Stomach (tissue), 4 donors: ENCODE measurements around the gene ZSWIM5.
"Not testable (repeated sequence)": the region's sequence is repeated elsewhere in the genome, so short reads cannot be mapped to it uniquely, and the experiment has no call there.

ENCODE experiments used
- EP300 ChIP-seq: sonication (generic); formaldehyde crosslinking; IDR thresholded peaks from one replicate; pipeline ENCODE4 v1.6.1; 2017; ENCODE audit warnings: antibody characterized with exemption
- TF ChIP-seq, protein P1 (sequence below), 7 experiments: fragments of 450-650 bp in 4 of 7; fragments of 200-600 bp in 3 of 7; sonication (generic) in 3 of 7; IDR thresholded peaks; one replicate each; pipeline ENCODE4 v1.5.1; 2016 to 2019; ENCODE audit warnings: antibody characterized with exemption in 7 of 7, control low read depth in 2 of 7, mild to moderate bottlenecking in 1 of 7

GRCh38 chr1:45115198-45115597 is 91.2 kb downstream of the ZSWIM5 start:
- not testable (repeated sequence) for TF ChIP-seq EP300
- TF ChIP-seq, protein P1, sequence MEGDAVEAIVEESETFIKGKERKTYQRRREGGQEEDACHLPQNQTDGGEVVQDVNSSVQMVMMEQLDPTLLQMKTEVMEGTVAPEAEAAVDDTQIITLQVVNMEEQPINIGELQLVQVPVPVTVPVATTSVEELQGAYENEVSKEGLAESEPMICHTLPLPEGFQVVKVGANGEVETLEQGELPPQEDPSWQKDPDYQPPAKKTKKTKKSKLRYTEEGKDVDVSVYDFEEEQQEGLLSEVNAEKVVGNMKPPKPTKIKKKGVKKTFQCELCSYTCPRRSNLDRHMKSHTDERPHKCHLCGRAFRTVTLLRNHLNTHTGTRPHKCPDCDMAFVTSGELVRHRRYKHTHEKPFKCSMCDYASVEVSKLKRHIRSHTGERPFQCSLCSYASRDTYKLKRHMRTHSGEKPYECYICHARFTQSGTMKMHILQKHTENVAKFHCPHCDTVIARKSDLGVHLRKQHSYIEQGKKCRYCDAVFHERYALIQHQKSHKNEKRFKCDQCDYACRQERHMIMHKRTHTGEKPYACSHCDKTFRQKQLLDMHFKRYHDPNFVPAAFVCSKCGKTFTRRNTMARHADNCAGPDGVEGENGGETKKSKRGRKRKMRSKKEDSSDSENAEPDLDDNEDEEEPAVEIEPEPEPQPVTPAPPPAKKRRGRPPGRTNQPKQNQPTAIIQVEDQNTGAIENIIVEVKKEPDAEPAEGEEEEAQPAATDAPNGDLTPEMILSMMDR (IDR thresholded peaks at IDR 0.05): not testable (repeated sequence)
